ENCODE data around the gene CXCR4. TPM values are rescaled to one million over a fixed set of nuclear protein-coding genes. Genes with fewer than 3 reads are reported as not detected.

The CXCR4 gene
- total and polyA plus RNA-seq, 2 of the 4 experiments (the other 2 are of a cell fraction) = not detected

GRCh38 chr2:136131484-136131960, 13.6 kb upstream of the CXCR4 start:
- DNase-seq (no peak), ATAC-seq (ENCODE audit: low read depth) (no peak)
- H3K4me3 ChIP-seq (ENCODE audit: insufficient read depth, low read depth, low read length) = no peak overlapping the region
- H4K8ac ChIP-seq (ENCODE audit: low read depth in 2 of 2, low read length in 2 of 2) = no peak overlapping the region
- dilution Hi-C loops (cut with HindIII; ENCODE audit: low sequenced_read_pairs, unreplicated experiment) = no loop called here
- H4K91ac ChIP-seq (ENCODE audit: insufficient read depth, low read depth, low read length) = no peak overlapping the region
- no peak overlapping the region for H2BK120ac ChIP-seq (ENCODE audit: low read depth, low read length)
- no peak overlapping the region for H3K4me2 ChIP-seq (ENCODE audit: low read depth, low read length)
- POLR2A ChIA-PET (ENCODE audit: unreplicated experiment) = no interaction called here
- no peak for TF ChIP-seq CEBPB (IDR thresholded peaks at IDR 0.05; ENCODE audit: low read depth, low read length)
- TF ChIP-seq NFE2L2 (IDR thresholded peaks at IDR 0.05; ENCODE audit: low read depth, low read length) = no peak
- no peak for TF ChIP-seq RFX5 (IDR thresholded peaks at IDR 0.05; ENCODE audit: low read depth, low read length)
- TF ChIP-seq MAFK (IDR thresholded peaks at IDR 0.05; ENCODE audit: low read depth, low read length) = no peak
- TF ChIP-seq POLR2A (IDR thresholded peaks at IDR 0.05; ENCODE audit: low read depth, low read length) = no peak
- no peak for TF ChIP-seq MXI1 (IDR thresholded peaks at IDR 0.05; ENCODE audit: borderline replicate concordance, low read depth, low read length)
- TF ChIP-seq SMC3 (IDR thresholded peaks at IDR 0.05; ENCODE audit: low read depth, low read length) = no peak
- TF ChIP-seq CHD1 (IDR thresholded peaks at IDR 0.05; ENCODE audit: low read depth, low read length) = no peak
- TF ChIP-seq CTCF (conservative IDR thresholded peaks at IDR 0.05; ENCODE audit: low read depth, low read length) = no peak
- TF ChIP-seq USF2 (IDR thresholded peaks at IDR 0.05; ENCODE audit: low read depth, low read length) = no peak
- TF ChIP-seq RCOR1 (IDR thresholded peaks at IDR 0.05; ENCODE audit: insufficient replicate concordance, low read length) = no peak
- no peak for TF ChIP-seq RAD21 (IDR thresholded peaks at IDR 0.05; ENCODE audit: low read length)
- no peak for TF ChIP-seq MAZ (IDR thresholded peaks at IDR 0.05; ENCODE audit: borderline replicate concordance, low read depth, low read length)
- TF ChIP-seq BHLHE40 (IDR thresholded peaks at IDR 0.05; ENCODE audit: low read depth, low read length) = no peak
- no peak for TF ChIP-seq FOS (IDR thresholded peaks at IDR 0.05; ENCODE audit: low read depth, low read length)
- H3K36me3 ChIP-seq (ENCODE audit: control insufficient read depth, insufficient read depth, low read length) = no peaks in the 10 kb centered on the region
- no peak overlapping the region for H2BK15ac ChIP-seq (ENCODE audit: low read depth, low read length)
- in situ Hi-C loops (cut with MboI; ENCODE audit: low sequenced_read_pairs) = no loop called here
- H2AFZ ChIP-seq (replicated peaks; ENCODE audit: low read length, poor library complexity) = no peak overlapping the region
- H3K9ac ChIP-seq (ENCODE audit: low read depth, low read length) = no peak overlapping the region
- no peak overlapping the region for H3K27ac ChIP-seq (ENCODE audit: insufficient read depth, low read length)
- H3K4me1 ChIP-seq (ENCODE audit: control insufficient read depth, insufficient read depth, low read length) = no peaks in the 10 kb centered on the region
- no peak overlapping the region for H3K14ac ChIP-seq (replicated peaks; ENCODE audit: low read depth, low read length)
- no peaks in the 10 kb centered on the region for H3K9me1 ChIP-seq (ENCODE audit: insufficient read depth, low read length)
- peaks cover under 1% of the 10 kb centered on the region for H3K27me3 ChIP-seq (ENCODE audit: control insufficient read depth, insufficient read depth, low read length)
- H3K79me1 ChIP-seq (ENCODE audit: low read depth in 1 of 2, low read length in 2 of 2) = no peaks in the 10 kb centered on the region
- H3K18ac ChIP-seq (ENCODE audit: low read depth, low read length) = no peak overlapping the region
- no peaks in the 10 kb centered on the region for H3K9me3 ChIP-seq (ENCODE audit: control insufficient read depth, insufficient read depth, low read length)
- no peak overlapping the region for H2BK20ac ChIP-seq (ENCODE audit: low read depth, low read length)
- intact Hi-C loops (cut with micrococcal nuclease) = no loop called here
- CTCF ChIA-PET = no interaction called here
- H4K5ac ChIP-seq (ENCODE audit: low read depth, low read length) = no peak overlapping the region
- H3K23ac ChIP-seq (ENCODE audit: low read depth, low read length) = no peak overlapping the region
- WGBS, 2 experiments (ENCODE audit: extremely low coverage in 2 of 2, insufficient read length in 1 of 2) = no CpG with 5 or more reads among the region's 10 CpGs
- no peak overlapping the region for H2BK5ac ChIP-seq (ENCODE audit: low read depth, low read length, poor library complexity, severe bottlenecking)
- BruUV-seq (replicated peaks) = no TSS peak
- no peak overlapping the region for H2AK5ac ChIP-seq (ENCODE audit: low read depth, low read length)
- no peak overlapping the region for H3K56ac ChIP-seq (ENCODE audit: extremely low read depth, insufficient read depth, low read length)
- no peaks in the 10 kb centered on the region for H4K20me1 ChIP-seq (ENCODE audit: insufficient read depth, low read length)
- H3K4ac ChIP-seq (ENCODE audit: low read depth, low read length) = no peak overlapping the region
- no peak overlapping the region for H2AK9ac ChIP-seq (replicated peaks; ENCODE audit: low read depth, low read length, poor library complexity)
